Stimulated activated CD8-positive, alpha-beta memory T cell treated with anti-CD3 and anti-CD28 coated beads, Interleukin-15, amount 100 ng/mL, for 24 hours (primary cell): ENCODE data around the gene CCDC71.

Experiments
- DNase-seq: peaks from one replicate; pipeline ENCODE4 v3.0.0-alpha.2; 2020; ENCODE audit warnings: low read depth

Gene CCDC71

DNA sequence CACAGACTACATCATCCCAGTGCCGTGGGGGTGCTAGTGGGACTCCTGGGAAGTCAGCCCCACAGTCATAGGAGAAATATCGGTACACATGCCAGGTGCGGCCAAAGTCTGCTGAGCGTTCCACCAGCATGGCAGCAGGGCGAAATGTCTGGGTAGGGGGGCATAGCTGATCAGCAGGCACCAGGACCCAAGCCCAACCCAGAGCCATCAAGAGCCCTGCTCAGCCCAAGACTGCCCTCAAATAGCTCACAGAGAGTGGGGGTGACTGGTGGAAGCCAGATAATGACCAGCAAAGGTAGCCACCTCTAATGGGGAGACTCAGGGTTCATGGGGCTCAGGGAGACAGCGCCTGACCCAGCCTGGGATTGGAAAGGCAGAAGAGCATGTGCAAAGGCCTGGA, 34.6 kb downstream of the CCDC71 start:
- DNase-seq = no peak

DNA sequence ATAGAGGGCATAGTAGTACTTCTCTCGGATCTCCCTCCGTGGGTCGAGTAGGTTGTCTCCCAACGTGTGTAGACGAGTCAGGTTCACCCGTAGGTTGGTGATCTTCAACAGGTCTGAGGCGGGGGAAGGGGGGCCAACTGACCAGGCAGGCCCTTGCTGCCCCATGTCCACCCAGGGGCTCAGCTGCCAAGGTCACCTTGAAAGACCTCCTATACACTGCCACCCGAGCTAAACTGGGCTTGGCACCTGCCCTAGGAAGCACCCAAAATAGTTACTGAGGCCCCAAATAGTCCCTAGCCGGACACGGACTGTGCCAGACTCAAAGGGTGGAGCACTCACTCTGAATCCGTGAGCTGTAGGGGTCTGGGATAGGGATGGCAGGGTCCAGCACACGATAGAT, 35.1 kb downstream of the CCDC71 start:
- DNase-seq = no peak

DNA sequence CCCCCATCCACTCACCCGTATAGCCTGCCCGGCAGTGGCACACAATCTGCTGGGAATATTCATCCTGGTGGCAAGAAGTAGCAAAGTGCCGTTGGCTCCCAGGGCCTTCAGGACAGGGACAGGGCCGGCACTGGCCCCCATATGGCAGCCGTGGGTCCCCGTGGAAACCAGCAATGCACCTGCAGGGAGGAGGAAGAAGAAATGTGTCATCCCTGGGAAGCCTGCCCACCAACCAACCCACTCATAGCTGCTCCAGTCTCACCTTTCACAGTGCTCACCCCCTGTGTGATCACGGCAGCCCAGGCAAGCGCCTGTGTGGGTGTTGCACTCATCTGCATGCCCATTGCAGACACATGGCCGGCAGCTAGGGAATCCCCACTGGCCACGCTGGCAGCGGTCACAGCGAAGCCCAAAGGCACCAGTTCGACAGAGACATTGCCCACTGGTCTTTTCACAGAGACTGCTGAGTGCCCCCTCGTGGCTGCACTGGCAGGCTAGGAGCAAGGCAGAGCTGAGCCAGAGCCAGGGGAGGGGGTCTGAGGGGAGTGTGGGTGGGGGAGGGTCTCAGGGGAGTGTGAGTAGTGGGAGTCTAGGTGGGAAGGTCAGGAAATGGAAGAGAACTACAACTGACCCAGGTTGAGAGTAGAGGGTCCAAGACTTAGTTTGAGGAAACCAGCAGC, 41.0 kb downstream of the CCDC71 start:
- DNase-seq = no peak

DNA sequence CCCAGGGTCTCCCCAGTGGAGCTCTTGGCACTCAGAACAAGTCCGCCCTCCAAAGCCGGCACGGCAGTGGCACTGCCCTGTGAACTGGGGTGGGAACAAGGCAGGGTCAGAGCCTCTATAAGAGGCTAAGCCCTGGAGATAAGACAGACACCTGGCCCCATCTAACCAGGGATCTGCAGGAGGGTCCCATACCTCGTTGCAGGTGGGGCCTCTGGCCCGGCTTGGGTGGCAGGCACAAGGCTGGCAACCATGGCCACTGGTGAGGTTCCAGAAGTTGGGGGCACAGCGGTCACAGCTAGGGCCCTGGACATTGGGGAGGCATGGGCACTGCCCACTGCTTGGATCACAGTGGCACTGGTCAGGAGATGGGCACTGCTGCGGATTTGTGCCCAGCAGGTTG, 41.9 kb downstream of the CCDC71 start:
- DNase-seq = no peak

DNA sequence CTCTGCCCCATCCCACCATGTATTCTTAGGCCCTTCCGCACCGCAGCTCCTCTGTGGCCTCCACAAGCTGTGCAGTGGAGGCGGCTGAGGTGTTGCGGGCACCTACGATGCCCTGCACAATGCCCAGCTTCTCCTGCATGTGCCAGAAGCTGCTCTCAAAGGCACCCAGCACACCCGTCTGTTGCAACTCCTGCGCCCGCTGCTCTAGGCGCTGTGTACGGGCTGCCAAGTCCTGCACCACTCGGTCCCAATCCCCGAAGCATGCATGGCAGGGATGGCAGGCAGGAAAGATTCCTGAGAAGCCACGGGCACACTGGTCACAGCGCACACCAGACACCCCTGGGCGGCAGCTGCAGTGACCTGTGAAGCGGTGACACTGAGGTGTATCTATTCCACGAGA, 42.4 kb downstream of the CCDC71 start:
- DNase-seq = no peak

DNA sequence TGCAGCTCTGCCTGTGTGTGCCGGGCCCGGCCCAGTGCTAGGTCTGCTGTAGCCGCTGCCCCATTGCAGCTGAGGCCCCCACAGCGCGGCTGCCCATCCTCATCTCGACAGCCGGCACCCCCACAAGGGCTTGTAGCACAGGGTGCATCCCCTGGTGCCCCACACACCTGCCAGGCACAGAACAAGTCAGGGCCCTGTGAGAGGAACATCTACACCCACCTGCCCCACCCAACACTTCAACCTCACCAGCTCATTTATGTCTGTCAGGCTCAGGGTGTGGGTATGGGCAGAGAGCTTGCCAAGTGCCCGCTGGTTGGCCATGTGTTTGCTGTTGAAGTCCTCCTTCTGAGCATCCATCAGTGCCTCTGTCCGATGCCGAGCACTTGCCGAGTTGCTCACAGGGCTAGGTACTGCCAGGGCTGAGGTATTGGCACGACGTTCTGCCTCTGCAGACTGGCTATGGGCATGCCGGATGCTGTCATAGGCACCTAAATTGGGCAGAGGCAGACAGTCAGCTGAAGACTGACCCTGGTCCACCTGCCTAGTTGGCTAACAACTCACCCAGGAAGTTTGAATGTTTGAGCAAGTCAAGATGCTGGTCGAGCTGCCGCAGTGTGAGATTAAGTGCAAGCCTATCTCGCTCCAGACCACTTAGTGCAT, 43.1 kb downstream of the CCDC71 start:
- DNase-seq = no peak

DNA sequence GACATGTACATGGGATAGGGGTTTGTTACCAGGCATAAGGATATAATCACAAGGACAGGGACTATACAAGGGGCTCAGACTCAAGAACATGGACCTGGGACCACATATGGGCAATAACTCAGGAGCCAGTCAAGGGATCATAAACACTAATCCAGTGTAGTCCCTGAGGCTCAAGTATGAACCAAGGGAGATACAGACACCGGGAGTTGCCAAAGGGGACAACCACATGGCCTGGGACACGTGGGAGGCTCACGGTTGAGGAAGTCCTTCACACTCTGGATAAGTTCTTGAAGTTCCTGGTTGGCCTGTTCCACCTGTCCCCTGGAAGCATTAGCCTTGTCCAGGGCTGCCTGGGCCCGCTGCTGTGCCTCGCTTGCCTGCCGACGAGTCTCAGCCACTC, 43.7 kb downstream of the CCDC71 start:
- no peak for DNase-seq

DNA sequence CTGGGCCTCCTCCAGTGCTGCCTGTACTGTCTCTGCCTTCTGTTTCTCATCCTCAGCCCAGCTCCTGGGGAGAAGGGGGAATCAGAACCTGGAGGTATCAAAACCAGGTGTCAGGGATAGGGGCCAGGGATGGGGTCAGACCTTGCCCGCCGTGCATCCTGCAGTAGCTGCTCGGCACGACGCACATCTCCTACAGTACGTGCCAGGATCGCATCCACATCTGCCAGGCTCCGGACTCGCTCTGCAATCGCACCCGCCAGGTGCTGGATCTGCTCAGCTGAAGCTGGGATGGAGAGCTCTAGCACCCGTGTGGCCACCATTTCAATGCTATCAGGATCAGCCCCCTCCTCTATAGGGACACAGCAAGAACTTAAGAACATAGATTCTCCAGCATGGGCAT, 44.1 kb downstream of the CCDC71 start:
- no peak for DNase-seq

DNA sequence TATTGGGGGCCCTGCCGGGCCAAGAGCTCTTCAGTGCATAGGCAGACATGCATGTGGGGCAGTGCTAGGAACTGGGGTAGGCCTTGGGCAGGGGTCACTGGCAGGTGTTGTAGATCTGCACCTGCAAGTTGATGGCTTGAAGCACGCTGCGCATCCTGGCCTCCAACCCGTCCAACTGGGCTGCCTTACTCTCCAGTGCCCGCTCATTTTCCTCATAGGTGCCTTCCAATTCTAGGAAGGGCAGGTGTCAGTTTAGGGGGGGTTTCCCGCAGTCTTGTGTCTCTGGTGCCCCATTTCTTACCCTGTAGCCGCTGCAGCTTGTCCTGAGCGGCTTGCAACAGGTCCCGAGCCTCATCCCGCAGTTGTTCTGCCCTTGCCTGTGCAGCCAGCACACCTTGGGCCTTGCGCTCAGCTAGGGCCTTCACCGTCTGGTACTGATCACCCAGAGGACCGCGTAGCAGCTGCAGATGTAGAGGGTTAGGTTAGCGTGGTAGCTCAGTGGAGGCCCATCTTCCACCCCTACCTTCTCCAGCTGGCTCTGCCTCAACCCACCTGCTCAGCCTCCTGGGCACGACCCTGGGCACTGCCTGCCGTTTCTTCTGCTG, 44.9 kb downstream of the CCDC71 start:
- no peak for DNase-seq

DNA sequence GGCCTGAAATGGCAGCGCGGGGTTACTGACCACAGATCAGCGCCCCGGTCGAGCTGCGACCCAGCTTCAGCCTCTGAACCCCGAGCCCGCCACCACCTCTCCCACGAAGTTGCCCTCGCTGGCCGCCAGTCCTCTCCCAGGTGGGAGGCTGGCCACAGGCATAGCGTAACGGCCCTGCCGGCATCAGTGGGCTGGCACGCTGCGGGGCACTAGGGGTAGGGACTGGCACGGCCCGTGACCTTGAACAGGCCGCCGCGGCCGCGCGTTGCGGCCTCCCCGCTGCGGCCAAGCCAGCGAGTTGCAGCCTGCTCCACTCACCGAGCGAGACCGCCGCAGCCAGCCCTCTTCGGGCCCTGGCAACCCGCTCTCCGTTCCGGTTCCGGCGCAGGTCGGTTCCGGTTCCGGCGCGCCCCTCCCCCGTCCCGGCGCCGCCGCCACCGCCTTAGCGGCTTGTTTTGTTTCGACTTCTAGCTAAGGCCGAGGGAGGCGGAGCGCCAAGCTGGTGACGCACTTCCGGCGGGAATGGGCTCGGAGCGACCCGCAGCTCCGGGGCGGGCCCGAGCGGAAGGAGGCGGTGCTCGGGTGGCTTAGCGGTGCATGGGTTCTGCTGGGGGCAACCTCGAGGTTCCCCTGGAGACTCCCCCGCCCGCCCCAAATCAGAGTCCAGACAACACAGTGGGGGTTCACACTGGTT, 45.5 kb downstream of the CCDC71 start, which contains the start of gene USP19:
TSS of gene USP19 (minus strand) at position 386 of the 694 bp plus-strand sequence. CDS start 1,678 bp downstream, outside the sequence.
- DNase-seq = peak; percentile 90

DNA sequence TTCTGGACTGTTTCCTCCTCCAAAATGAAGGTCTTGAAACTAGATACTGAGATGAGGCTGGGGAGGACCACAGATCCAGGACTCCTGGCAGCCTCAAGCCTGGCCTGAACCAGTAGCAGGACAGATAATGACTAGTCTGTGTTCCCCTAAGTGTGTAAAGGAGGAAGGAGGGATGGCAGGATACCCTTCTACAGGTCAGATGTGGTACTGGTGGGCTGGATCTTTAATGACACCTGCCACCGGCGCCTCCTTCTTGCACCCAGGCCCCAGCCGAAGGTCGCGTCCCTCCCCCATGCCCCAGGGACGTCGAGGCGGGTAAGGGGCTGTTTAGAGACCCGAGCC, 46.1 kb downstream of the CCDC71 start:
- DNase-seq = no peak

DNA sequence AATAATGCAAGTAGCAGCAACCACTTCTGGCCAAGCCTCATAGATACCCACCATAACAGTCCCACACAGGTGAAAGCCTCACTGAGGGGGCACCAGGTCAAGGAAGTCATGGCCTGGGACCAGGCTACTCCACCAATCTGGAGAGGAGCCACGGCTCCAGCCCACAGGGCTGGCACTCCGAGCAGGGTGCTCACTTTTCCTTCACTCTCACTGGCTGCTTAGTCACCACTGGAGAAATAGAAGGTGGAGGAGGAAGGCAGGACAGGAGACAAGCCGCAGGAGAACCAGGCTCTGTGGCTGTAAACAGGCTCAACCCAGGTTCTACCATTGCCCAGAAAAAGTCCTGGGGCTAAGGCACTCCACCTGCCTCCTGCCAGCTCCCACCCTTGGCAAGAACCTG, 46.7 kb downstream of the CCDC71 start:
- no peak for DNase-seq

DNA sequence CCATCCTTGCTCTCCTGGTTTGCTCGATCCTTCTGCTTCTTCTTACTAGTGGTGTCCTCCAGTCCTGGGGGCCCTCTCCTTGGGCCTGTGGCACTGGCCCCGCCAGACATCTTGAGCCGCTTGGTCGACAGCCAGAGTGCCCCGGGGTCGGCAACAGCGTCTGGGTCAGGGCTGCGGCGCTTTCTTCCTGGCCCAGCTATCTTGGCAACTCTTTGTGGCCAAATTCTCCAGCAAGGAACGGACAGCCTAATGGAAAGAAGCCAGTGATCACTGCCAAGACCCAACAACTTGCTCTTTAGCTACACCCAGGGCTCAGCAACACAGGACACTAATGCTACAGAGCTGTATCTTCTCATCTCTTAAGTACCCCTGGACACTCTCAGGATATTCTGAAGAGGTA, 47.1 kb downstream of the CCDC71 start:
- no peak for DNase-seq
